Osteoblast (primary cell): ENCODE data around the gene SLC22A3. TPM values are rescaled to one million over a fixed set of nuclear protein-coding genes. Genes with fewer than 3 reads are reported as not detected.

Experiments used
- DNase-seq: peaks from one replicate; pipeline ENCODE4 v3.0.0; 2011; ENCODE audit warnings: low spot score, mixed read lengths; ENCODE audit not compliant: insufficient read length; ENCODE audit errors: missing footprints
- H2AFZ ChIP-seq: 2 replicates; pipeline ENCODE4 v1.6.0; 2011; ENCODE audit warnings: mild to moderate bottlenecking, low read length
- H3K27ac ChIP-seq: 2 replicates; pipeline ENCODE4 v1.5.1; 2011; ENCODE audit warnings: mild to moderate bottlenecking, low read depth, low read length, moderate library complexity
- H3K27me3 ChIP-seq: 2 replicates; pipeline ENCODE4 v1.6.0; 2012; ENCODE audit warnings: mild to moderate bottlenecking, control low read depth, inconsistent platforms, low read length, moderate library complexity; ENCODE audit not compliant: insufficient read depth
- H3K36me3 ChIP-seq: 2 replicates; pipeline ENCODE4 v1.5.1; 2011; ENCODE audit warnings: mild to moderate bottlenecking, low read length, control low read depth, moderate library complexity; ENCODE audit not compliant: insufficient read depth
- H3K4me1 ChIP-seq: 2 replicates; pipeline ENCODE4 v1.5.1; 2011; ENCODE audit warnings: mild to moderate bottlenecking, low read length, control low read depth, moderate library complexity; ENCODE audit not compliant: insufficient read depth
- H3K4me2 ChIP-seq: 2 replicates; pipeline ENCODE4 v1.6.0; 2011; ENCODE audit warnings: mild to moderate bottlenecking, low read length; ENCODE audit not compliant: insufficient read depth
- H3K4me3 ChIP-seq: fragments of 200-600 bp; sonication (generic); 3 replicates; pipeline ENCODE4 v1.5.1; 2012; ENCODE audit warnings: mild to moderate bottlenecking, low read length, inconsistent platforms; ENCODE audit not compliant: insufficient read depth
- H3K79me2 ChIP-seq: 2 replicates; pipeline ENCODE4 v1.6.0; 2012; ENCODE audit warnings: mild to moderate bottlenecking, low read length, control low read depth, inconsistent platforms; ENCODE audit not compliant: insufficient read depth
- H3K9me3 ChIP-seq: 2 replicates; pipeline ENCODE4 v1.5.1; 2011; ENCODE audit warnings: low read depth, low read length, control low read depth
- H4K20me1 ChIP-seq: 2 replicates; pipeline ENCODE4 v1.6.0; 2012; ENCODE audit warnings: mild to moderate bottlenecking, low read length, control low read depth; ENCODE audit not compliant: insufficient read depth
- CTCF ChIP-seq: IDR thresholded peaks from 2 replicates; pipeline ENCODE4 v1.5.1; 2011; ENCODE audit warnings: mild to moderate bottlenecking, low read depth, low read length, moderate library complexity; ENCODE audit errors: extremely low read depth
- total RNA-seq: library from RNA; depleted of rRNA; stranded (reverse); fragments of >200 nt; gene quantifications from 2 replicates; pipeline ENCODE4 v1.2.3, GENCODE V29; 2012

SLC22A3 gene
- total RNA-seq, 1 donor: 22.1 TPM

- DNase-seq: no peak
- H3K27me3 ChIP-seq: no peaks in the 10 kb centered on the region
- no peak overlapping the region for H3K4me3 ChIP-seq
- no peak overlapping the region for H2AFZ ChIP-seq
- no peak for TF ChIP-seq CTCF
- no peaks in the 10 kb centered on the region for H4K20me1 ChIP-seq
- H3K4me2 ChIP-seq: no peak overlapping the region
- no peaks in the 10 kb centered on the region for H3K4me1 ChIP-seq
- H3K79me2 ChIP-seq: no peaks in the 10 kb centered on the region
- H3K27ac ChIP-seq: no peak overlapping the region
- H3K36me3 ChIP-seq: no peaks in the 10 kb centered on the region
- H3K9me3 ChIP-seq: no peaks in the 10 kb centered on the region
Observed at GRCh38 chr6:160309718-160310117, 38.5 kb upstream of the SLC22A3 start.

- DNase-seq: no peak
- no peak overlapping the region for H3K4me3 ChIP-seq
- H3K4me1 ChIP-seq: no peaks in the 10 kb centered on the region
- no peak overlapping the region for H3K4me2 ChIP-seq
- no peaks in the 10 kb centered on the region for H3K27me3 ChIP-seq
- TF ChIP-seq CTCF: no peak
- no peak overlapping the region for H2AFZ ChIP-seq
- no peak overlapping the region for H3K27ac ChIP-seq
- H4K20me1 ChIP-seq: no peaks in the 10 kb centered on the region
- no peaks in the 10 kb centered on the region for H3K9me3 ChIP-seq
- no peaks in the 10 kb centered on the region for H3K79me2 ChIP-seq
- H3K36me3 ChIP-seq: no peaks in the 10 kb centered on the region
Observed at GRCh38 chr6:160312900-160313299, 35.3 kb upstream of the SLC22A3 start.

- no peak for DNase-seq
- Histone ChIP-seq H3K4me1 (no peaks in the 10 kb centered on the region), H3K36me3 (no peaks in the 10 kb centered on the region), H3K27me3 (no peaks in the 10 kb centered on the region), H4K20me1 (no peaks in the 10 kb centered on the region), H2AFZ (no peak overlapping the region), H3K9me3 (no peaks in the 10 kb centered on the region), H3K4me2 (no peak overlapping the region), H3K27ac (no peak overlapping the region), H3K79me2 (no peaks in the 10 kb centered on the region), H3K4me3 (no peak overlapping the region)
- TF ChIP-seq CTCF: no peak
Observed at GRCh38 chr6:160315310-160315709, 32.9 kb upstream of the SLC22A3 start.

- Histone ChIP-seq H3K4me1 (no peaks in the 10 kb centered on the region), H3K36me3 (no peaks in the 10 kb centered on the region), H2AFZ (no peak overlapping the region), H3K4me2 (no peak overlapping the region), H3K27me3 (no peaks in the 10 kb centered on the region), H4K20me1 (no peaks in the 10 kb centered on the region), H3K27ac (no peak overlapping the region), H3K9me3 (no peaks in the 10 kb centered on the region), H3K4me3 (no peak overlapping the region), H3K79me2 (no peaks in the 10 kb centered on the region)
- DNase-seq: no peak
- TF ChIP-seq CTCF: no peak
Observed at GRCh38 chr6:160316261-160316660, 31.9 kb upstream of the SLC22A3 start.
